T-helper 1 cell (primary cell): ENCODE measurements around the gene TBR1.

ENCODE experiments used
- DNase-seq, 5 donors: peaks; one replicate each; pipeline ENCODE4 v3.0.0-alpha.2; 2012 to 2020
- total RNA-seq, 4 donors: gene quantifications; one replicate each; lab custom pipeline; 2026; lab: John Stamatoyannopoulos, UW

Gene TBR1
- 0 to 0.36 (median 0) reads per million in 4 donors for total RNA-seq

- no peak for DNase-seq
Observed at GRCh38 chr2:161415987-161416707, at the start of gene TBR1. TBR1 (plus strand) TSS chr2:161416297; CDS start chr2:161416411, 114 bp downstream.

GRCh38 chr2:161367675-161368074, 48.4 kb upstream of the TBR1 start:
- DNase-seq = no peak

- no peak for DNase-seq
Observed at GRCh38 chr2:161369311-161369710, 46.8 kb upstream of the TBR1 start.

- no peak for DNase-seq
Observed at GRCh38 chr2:161370981-161371380, 45.1 kb upstream of the TBR1 start.

- no peak for DNase-seq
Observed at GRCh38 chr2:161371869-161372268, 44.2 kb upstream of the TBR1 start.

GRCh38 chr2:161373942-161374341, 42.2 kb upstream of the TBR1 start:
- DNase-seq = no peak

GRCh38 chr2:161374446-161374845, 41.7 kb upstream of the TBR1 start:
- DNase-seq = no peak

- no peak for DNase-seq
Observed at GRCh38 chr2:161379740-161380139, 36.4 kb upstream of the TBR1 start.

- no peak for DNase-seq
Observed at GRCh38 chr2:161381546-161381945, 34.6 kb upstream of the TBR1 start.

GRCh38 chr2:161382747-161383146, 33.4 kb upstream of the TBR1 start:
- no peak for DNase-seq

GRCh38 chr2:161384864-161385263, 31.2 kb upstream of the TBR1 start:
- peak in 2 of 5 donors; percentile 2 to 61 for DNase-seq

GRCh38 chr2:161386228-161386824, 29.8 kb upstream of the TBR1 start:
- no peak for DNase-seq

- DNase-seq = no peak
Observed at GRCh38 chr2:161388146-161388779, 27.8 kb upstream of the TBR1 start.

GRCh38 chr2:161391737-161392506, 24.2 kb upstream of the TBR1 start:
- DNase-seq = peak in 1 of 5 donors; percentile 7

- DNase-seq = no peak
Observed at GRCh38 chr2:161400076-161400475, 16.0 kb upstream of the TBR1 start.

- DNase-seq = no peak
Observed at GRCh38 chr2:161402297-161402696, 13.8 kb upstream of the TBR1 start.

GRCh38 chr2:161406316-161406715, 9.8 kb upstream of the TBR1 start:
- no peak for DNase-seq

GRCh38 chr2:161407597-161407996, 8.5 kb upstream of the TBR1 start:
- no peak for DNase-seq

GRCh38 chr2:161409308-161409907, 6.7 kb upstream of the TBR1 start:
- DNase-seq = no peak

- DNase-seq = no peak
Observed at GRCh38 chr2:161412346-161412745, 3.8 kb upstream of the TBR1 start.

GRCh38 chr2:161414042-161415033, 1.8 kb upstream of the TBR1 start:
- DNase-seq = no peak
